ENCODE data around the gene RBM20. TPM values are rescaled to one million over a fixed set of nuclear protein-coding genes. Genes with fewer than 3 reads are reported as not detected.

Gene RBM20
- total RNA-seq, 4 donors from 2014 or later: 1.6 to 18.6 (median 3.2) TPM

GRCh38 chr10:110684800-110685446 lies 40.8 kb downstream of the RBM20 start:
- H3K36me3 ChIP-seq: no peaks in the 10 kb centered on the region
- H3K9me3 ChIP-seq: no peaks in the 10 kb centered on the region
- WGBS: 85% methylated on average over 22 of the region's 22 CpGs
- H3K27me3 ChIP-seq: no peaks in the 10 kb centered on the region
- H3K27ac ChIP-seq: no peak overlapping the region
- DNase-seq (ENCODE audit: low spot score in 2 of 2): no peak
- H3K4me3 ChIP-seq: no peak overlapping the region
- no peak for TF ChIP-seq EP300 (IDR thresholded peaks at IDR 0.05)
- no peak for TF ChIP-seq CTCF (IDR thresholded peaks at IDR 0.05)
- TF ChIP-seq POLR2A (IDR thresholded peaks at IDR 0.05): no peak
- TF ChIP-seq POLR2AphosphoS5 (IDR thresholded peaks at IDR 0.05): no peak
- H3K4me1 ChIP-seq: no peaks in the 10 kb centered on the region

- Histone ChIP-seq H3K4me1 (no peaks in the 10 kb centered on the region), H3K27ac (no peak overlapping the region), H3K36me3 (no peaks in the 10 kb centered on the region), H3K27me3 (no peaks in the 10 kb centered on the region), H3K9me3 (no peaks in the 10 kb centered on the region), H3K4me3 (no peak overlapping the region)
- WGBS: 96% methylated on average over 6 of the region's 6 CpGs
- TF ChIP-seq POLR2A (IDR thresholded peaks at IDR 0.05): no peak
- TF ChIP-seq CTCF (IDR thresholded peaks at IDR 0.05): no peak
- no peak for TF ChIP-seq EP300 (IDR thresholded peaks at IDR 0.05)
- no peak for TF ChIP-seq POLR2AphosphoS5 (IDR thresholded peaks at IDR 0.05)
- no peak for DNase-seq (ENCODE audit: low spot score in 2 of 2)
Measured at GRCh38 chr10:110686047-110686446, 41.9 kb downstream of the RBM20 start.

- 93% methylated on average over 2 of the region's 2 CpGs for WGBS
- Histone ChIP-seq H3K36me3 (no peaks in the 10 kb centered on the region), H3K27me3 (no peaks in the 10 kb centered on the region), H3K9me3 (no peaks in the 10 kb centered on the region), H3K4me1 (no peaks in the 10 kb centered on the region), H3K4me3 (no peak overlapping the region), H3K27ac (no peak overlapping the region)
- TF ChIP-seq POLR2AphosphoS5 (IDR thresholded peaks at IDR 0.05): no peak
- TF ChIP-seq EP300 (IDR thresholded peaks at IDR 0.05): no peak
- TF ChIP-seq POLR2A (IDR thresholded peaks at IDR 0.05): no peak
- TF ChIP-seq CTCF (IDR thresholded peaks at IDR 0.05): no peak
- DNase-seq (ENCODE audit: low spot score in 2 of 2): no peak
Measured at GRCh38 chr10:110686949-110687348, 42.8 kb downstream of the RBM20 start.

GRCh38 chr10:110687400-110687799 lies 43.3 kb downstream of the RBM20 start:
- H3K27me3 ChIP-seq: no peaks in the 10 kb centered on the region
- DNase-seq (ENCODE audit: low spot score in 2 of 2): no peak
- no peaks in the 10 kb centered on the region for H3K4me1 ChIP-seq
- TF ChIP-seq CTCF (IDR thresholded peaks at IDR 0.05) (no peak), POLR2AphosphoS5 (IDR thresholded peaks at IDR 0.05) (no peak), EP300 (IDR thresholded peaks at IDR 0.05) (no peak), POLR2A (IDR thresholded peaks at IDR 0.05) (no peak)
- no peaks in the 10 kb centered on the region for H3K9me3 ChIP-seq
- H3K36me3 ChIP-seq: no peaks in the 10 kb centered on the region
- H3K4me3 ChIP-seq: no peak overlapping the region
- 82% methylated on average over 6 of the region's 6 CpGs for WGBS
- no peak overlapping the region for H3K27ac ChIP-seq

GRCh38 chr10:110691139-110691538 lies 47.0 kb downstream of the RBM20 start:
- 87% methylated on average over 2 of the region's 2 CpGs for WGBS
- Histone ChIP-seq H3K27ac (no peak overlapping the region), H3K9me3 (no peaks in the 10 kb centered on the region), H3K36me3 (no peaks in the 10 kb centered on the region), H3K4me3 (no peak overlapping the region), H3K4me1 (no peaks in the 10 kb centered on the region), H3K27me3 (no peaks in the 10 kb centered on the region)
- TF ChIP-seq POLR2AphosphoS5 (IDR thresholded peaks at IDR 0.05): no peak
- no peak for TF ChIP-seq CTCF (IDR thresholded peaks at IDR 0.05)
- no peak for TF ChIP-seq EP300 (IDR thresholded peaks at IDR 0.05)
- TF ChIP-seq POLR2A (IDR thresholded peaks at IDR 0.05): no peak
- DNase-seq (ENCODE audit: low spot score in 2 of 2): no peak

Measured in suprapubic skin (tissue), 4 donors.